Activated CD4-positive, alpha-beta T cell treated with anti-CD3 and anti-CD28 coated beads for 36 hours (primary cell): Measurements from ENCODE around the gene RPS6KB1. TPM values are rescaled to one million over a fixed set of nuclear protein-coding genes. Genes with fewer than 3 reads are reported as not detected.
A peak's percentile ranks its signal among the peaks of the same experiment; 100 is the strongest.
"Not testable (repeated sequence)": the region's sequence is repeated elsewhere in the genome, so short reads cannot be mapped to it uniquely, and the experiment has no call there.

Source experiments
- ATAC-seq: fragments of 200-7000 bp; cut with Tn5 transposase; one replicate; pipeline ENCODE4 v1.10.0; 2021; ENCODE audit warnings: mild to moderate bottlenecking, moderate library complexity
- CTCF ChIA-PET: fragments of 350-600 bp; sonication (Branson Sonifier 250); formaldehyde crosslinking; loops from one replicate; lab custom pipeline; 2021; ENCODE audit warnings: antibody characterized with exemption; lab: Charles Lee
- POLR2A ChIA-PET: fragments of 350-600 bp; sonication (Branson Sonifier 250); formaldehyde crosslinking; loops from one replicate; lab custom pipeline; 2021; ENCODE audit warnings: antibody characterized with exemption, inconsistent platforms; lab: Charles Lee
- DNase-seq: peaks from one replicate; pipeline ENCODE4 v3.0.0-alpha.2; 2020
- H3K27ac Mint-ChIP-seq: one replicate; pipeline ENCODE4 v1.8.0; 2021; ENCODE audit warnings: mixed read lengths
- H3K27me3 Mint-ChIP-seq: one replicate; pipeline ENCODE4 v1.8.0; 2021; ENCODE audit warnings: mixed read lengths
- H3K36me3 Mint-ChIP-seq: one replicate; pipeline ENCODE4 v1.8.0; 2021; ENCODE audit warnings: low read depth, mixed read lengths
- H3K4me1 Mint-ChIP-seq: one replicate; pipeline ENCODE4 v1.8.0; 2021; ENCODE audit warnings: mixed read lengths
- H3K4me3 Mint-ChIP-seq: one replicate; pipeline ENCODE4 v1.8.0; 2021; ENCODE audit warnings: mild to moderate bottlenecking, moderate library complexity, mixed read lengths
- H3K9me3 Mint-ChIP-seq: one replicate; pipeline ENCODE4 v1.8.0; 2021; ENCODE audit warnings: low read depth, mixed read lengths
- intact Hi-C, 2 experiments: fragments of 100-400 bp; cut with DNase I in 1 of 2; cut with micrococcal nuclease in 1 of 2; formaldehyde crosslinking; loops; one replicate each; pipeline versions ENCODE4 v1.14.2 to v1.15.1; 2022 to 2024; cut with DNase I, micrococcal nuclease
- total RNA-seq, 2 experiments: library from RNA; stranded (reverse); gene quantifications; one replicate each; pipeline ENCODE4 v1.2.3, GENCODE V29; 2021

The RPS6KB1 gene
- total RNA-seq, 2 experiments from 2014 or later, result 52.6 to 54.5 TPM

DNA sequence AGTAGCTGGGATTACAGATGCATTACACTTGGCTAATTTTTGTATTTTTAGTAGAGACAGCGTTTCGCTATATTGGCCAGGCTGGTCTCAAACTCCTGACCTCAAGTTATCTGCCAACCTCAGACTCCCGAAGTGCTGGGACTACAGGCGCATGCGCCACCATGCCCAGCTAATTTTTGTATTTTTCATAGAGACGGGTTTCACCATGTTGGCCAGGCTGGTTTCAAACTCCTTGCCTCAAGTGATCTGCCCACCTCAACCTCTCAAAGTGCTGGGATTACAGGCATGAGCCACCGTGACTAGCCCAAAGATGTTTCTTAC is 40.1 kb upstream of the RPS6KB1 start:
- H3K36me3 Mint-ChIP-seq, DNase-seq, H3K9me3 Mint-ChIP-seq, H3K27me3 Mint-ChIP-seq, intact Hi-C loops, ATAC-seq: not testable (repeated sequence)
- peak overlapping the region; percentile 64 for H3K27ac Mint-ChIP-seq
- peaks cover 50% of the 10 kb centered on the region for H3K4me1 Mint-ChIP-seq
- ChIA-PET POLR2A (interaction anchor here (0.5 to 1.3 kb wide), 5 partner anchors 15 to 101 kb away, joined by 3 to 6 read pairs (median 5); no protein-coding TSS in a partner anchor), CTCF (interaction anchor here (1.2 to 1.5 kb wide), 2 partner anchors 7 to 16 kb away, joined by 3 to 4 read pairs; no protein-coding TSS in a partner anchor)
- H3K4me3 Mint-ChIP-seq, result peak overlapping the region; percentile 10

DNA sequence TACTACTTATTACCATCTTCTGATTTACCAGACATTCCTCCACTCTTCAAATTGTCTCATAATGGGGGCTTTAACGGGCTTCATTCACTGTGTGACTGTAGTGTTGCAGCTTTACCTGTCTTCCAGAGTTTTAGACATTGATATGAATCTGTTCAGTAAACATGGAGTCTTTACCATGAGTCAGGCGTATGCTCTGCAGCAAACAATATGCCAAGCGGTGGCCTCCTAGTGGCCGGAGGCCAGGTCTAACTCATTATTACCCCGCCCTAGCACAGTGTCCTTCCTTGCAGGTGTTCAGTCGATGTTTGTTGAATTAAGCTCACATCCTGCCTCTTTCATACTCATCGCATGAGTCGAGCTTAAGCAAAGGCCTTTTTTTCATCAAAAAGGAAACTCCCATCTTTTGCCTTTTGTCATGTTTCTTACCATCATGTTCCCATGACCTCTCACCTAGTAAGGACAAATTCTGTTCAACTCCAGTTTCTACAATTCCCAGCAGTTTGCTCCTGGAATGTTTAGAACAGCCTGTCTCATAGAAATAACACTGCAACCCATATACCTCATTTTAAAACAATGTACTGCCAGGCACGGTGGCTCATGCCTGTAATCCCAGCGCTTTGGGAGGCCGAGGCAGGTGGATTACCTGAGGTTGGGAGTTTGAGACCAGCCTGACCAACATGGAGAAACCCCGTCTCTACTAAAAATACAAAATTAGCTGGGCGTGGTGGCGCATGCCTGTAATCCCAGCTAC is 39.6 kb upstream of the RPS6KB1 start:
- Mint-ChIP-seq H3K27ac (peak overlapping the region; percentile 64), H3K36me3 (peaks cover 3% of the 10 kb centered on the region), H3K9me3 (no peaks in the 10 kb centered on the region), H3K4me3 (peak overlapping the region; percentile 10), H3K27me3 (no peaks in the 10 kb centered on the region), H3K4me1 (peaks cover 48% of the 10 kb centered on the region)
- ChIA-PET POLR2A (interaction anchor here (0.5 to 1.3 kb wide), 8 partner anchors 10 to 109 kb away, joined by 3 to 6 read pairs (median 5); no protein-coding TSS in a partner anchor), CTCF (interaction anchor here (1.2 kb wide), 1 partner anchor 8 kb away, joined by 4 read pairs; no protein-coding TSS in a partner anchor)
- ATAC-seq (peak; percentile 90), DNase-seq (peak; percentile 79)
- intact Hi-C loops, result no loop called here

DNA sequence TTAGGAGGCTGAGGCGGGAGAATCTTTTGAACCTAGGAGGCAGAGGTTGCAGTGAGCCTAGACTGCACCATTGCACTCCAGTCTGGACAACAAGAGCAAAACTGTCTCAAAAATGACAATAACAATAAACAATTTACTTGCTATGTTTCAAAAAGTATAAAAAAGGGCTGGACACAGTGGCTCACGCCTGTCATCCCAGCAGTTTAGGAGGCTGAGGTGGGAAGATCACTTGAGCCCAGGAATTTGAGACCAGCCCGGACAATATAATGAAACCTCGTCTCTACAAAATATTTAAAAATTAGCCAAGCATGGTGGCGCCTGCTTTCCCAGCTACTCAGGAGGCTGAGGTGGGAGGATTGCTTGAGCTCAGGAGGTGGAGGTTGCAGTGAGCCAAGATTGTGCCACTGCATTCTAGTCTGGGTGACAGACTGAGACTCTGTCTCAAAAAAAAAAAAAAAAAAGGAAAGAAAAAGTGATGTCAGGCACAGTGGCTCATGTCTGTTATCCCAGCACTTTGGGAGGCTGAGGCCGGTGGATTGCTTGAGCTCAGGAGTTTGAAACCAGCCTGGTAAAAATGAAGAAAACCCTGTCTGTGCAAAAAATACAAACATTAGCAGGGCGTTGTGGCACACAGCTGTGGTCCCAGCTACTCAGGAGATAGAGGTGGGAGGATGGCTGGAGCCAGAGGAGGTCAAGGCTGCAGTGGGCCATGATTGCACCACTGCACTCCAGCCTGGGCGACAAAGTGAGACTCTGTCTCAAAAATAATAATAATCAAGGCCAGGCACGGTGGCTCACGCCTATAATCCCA is 38.8 kb upstream of the RPS6KB1 start:
- intact Hi-C loops, H3K36me3 Mint-ChIP-seq, H3K27ac Mint-ChIP-seq, DNase-seq, H3K27me3 Mint-ChIP-seq, H3K4me3 Mint-ChIP-seq, H3K9me3 Mint-ChIP-seq, ATAC-seq: not testable (repeated sequence)
- peaks cover 44% of the 10 kb centered on the region for H3K4me1 Mint-ChIP-seq
- POLR2A ChIA-PET, result interaction anchor here (0.6 to 1.3 kb wide), 7 partner anchors 10 to 109 kb away, joined by 3 to 6 read pairs (median 5); no protein-coding TSS in a partner anchor
- CTCF ChIA-PET, result interaction anchor here (1.2 kb wide), 1 partner anchor 9 kb away, joined by 4 read pairs; no protein-coding TSS in a partner anchor

DNA sequence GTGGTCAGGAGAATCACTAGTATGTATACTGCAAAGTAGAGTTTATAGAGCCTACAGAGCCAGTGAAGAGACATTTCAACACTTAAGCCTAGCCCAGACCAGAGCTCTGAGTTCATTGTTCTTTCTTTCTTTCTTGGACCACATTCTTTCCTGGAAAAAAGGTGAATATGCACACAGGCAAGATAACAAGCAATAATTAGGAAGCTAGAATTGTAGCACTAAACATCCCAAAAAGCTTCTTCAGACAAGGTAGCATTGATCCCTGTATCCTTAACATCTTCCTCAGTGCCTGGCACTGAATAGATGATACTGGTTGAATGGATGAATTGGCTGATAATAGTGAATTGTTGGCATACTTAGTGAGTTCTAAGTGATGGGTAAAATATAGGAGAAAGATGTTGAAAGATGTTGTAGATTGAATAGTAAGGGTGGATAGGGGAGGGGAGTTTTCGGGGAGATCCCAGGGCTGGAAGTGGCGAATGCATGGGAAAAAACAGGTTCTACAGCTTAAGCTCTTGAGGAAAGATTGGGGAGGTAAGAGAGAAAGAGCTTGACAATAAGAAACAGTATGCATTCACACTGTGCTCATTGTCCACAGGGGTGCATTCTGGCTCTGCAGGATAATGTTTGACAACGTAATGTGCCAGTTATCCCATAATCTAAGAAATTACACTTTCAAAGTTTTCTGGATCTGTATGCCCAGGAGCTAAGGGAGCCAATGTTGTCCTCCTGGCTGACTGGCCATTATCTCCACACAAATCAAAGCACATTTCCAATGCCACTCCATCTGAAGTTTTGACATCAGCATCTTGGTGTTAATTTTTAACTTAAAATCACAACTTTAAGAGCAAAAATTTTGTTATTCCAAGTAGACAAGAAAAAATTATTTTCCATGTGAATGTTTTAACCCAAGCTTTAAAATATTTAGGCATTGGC is 35.8 kb upstream of the RPS6KB1 start:
- DNase-seq (no peak), ATAC-seq (no peak)
- Mint-ChIP-seq H3K27ac (no peak overlapping the region), H3K9me3 (no peaks in the 10 kb centered on the region), H3K4me1 (peaks cover 35% of the 10 kb centered on the region), H3K27me3 (no peaks in the 10 kb centered on the region), H3K4me3 (no peak overlapping the region), H3K36me3 (peaks cover 8% of the 10 kb centered on the region)
- ChIA-PET POLR2A (interaction anchor here (0.6 to 1.8 kb wide), 4 partner anchors 25 to 108 kb away, joined by 3 to 7 read pairs (median 3); no protein-coding TSS in a partner anchor), CTCF (interaction anchor here (0.5 to 1.0 kb wide), 3 partner anchors 23 to 99 kb away, joined by 3 to 5 read pairs (median 3); no protein-coding TSS in a partner anchor)
- intact Hi-C loops, result no loop called here

DNA sequence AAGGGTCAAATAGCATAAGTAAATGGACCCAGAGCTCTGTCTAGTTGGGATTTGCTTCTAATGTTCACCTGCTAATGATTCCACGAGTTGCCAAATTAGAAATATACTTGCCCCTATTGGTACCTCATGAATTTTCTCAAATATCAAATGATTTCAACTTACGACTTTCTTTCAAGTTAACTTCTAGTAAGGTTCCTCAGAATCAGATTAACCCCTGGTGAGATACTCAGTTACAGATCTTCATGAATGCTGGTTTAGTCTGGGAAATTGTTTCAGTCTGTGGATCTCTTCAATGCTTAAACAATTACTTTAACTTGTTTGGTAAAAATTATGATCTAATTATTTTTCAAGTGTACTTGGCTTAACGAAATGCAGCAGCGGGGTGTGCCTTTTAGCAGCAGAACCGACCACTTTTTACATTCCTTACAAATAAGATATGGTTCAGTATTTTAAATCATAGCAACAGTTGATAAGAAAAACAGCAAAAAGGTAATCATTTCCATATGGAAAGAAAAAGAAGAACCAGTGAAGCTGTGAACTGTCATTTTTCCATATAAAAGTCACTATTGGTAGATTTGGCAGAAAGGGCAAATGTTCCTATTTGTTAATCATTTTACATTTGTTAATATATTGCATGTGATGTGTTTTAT is 34.6 kb upstream of the RPS6KB1 start:
- Mint-ChIP-seq H3K27me3 (no peaks in the 10 kb centered on the region), H3K4me1 (peaks cover 25% of the 10 kb centered on the region), H3K4me3 (no peak overlapping the region), H3K9me3 (no peaks in the 10 kb centered on the region), H3K27ac (peak overlapping the region; percentile 55), H3K36me3 (peaks cover 6% of the 10 kb centered on the region)
- CTCF ChIA-PET, result interaction anchor here (0.6 to 2.0 kb wide), 8 partner anchors 11 to 223 kb away, joined by 3 to 22 read pairs (median 4); partner anchors contain the start of genes PTRH2 and VMP1
- intact Hi-C loops, result no loop called here
- POLR2A ChIA-PET, result interaction anchor here (0.6 to 1.8 kb wide), 2 partner anchors 104 to 151 kb away, joined by 3 to 7 read pairs; partner anchors contain the start of genes PTRH2 and VMP1
- no peak for DNase-seq
- no peak for ATAC-seq

DNA sequence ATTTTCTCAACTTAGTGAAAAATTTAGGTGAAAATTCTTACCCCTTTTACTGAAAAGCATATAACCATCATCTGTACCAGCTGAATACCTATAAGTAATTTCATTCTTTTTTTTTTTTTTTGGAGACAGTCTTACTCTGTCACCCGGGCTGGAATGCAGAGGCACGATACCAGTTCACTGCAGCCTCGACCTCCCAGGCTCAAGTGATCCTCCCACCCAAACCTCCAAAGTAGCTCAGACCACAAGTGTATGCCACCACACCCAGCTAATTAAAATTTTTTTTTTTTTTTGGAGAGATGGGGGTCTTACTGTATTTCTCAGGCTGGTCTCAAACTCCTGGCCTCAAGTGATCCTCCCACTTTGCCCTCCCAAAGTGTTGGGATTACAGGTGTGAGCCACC is 34.0 kb upstream of the RPS6KB1 start:
- Mint-ChIP-seq H3K9me3 (no peaks in the 10 kb centered on the region), H3K36me3 (peaks cover 6% of the 10 kb centered on the region), H3K27ac (no peak overlapping the region), H3K4me1 (peaks cover 20% of the 10 kb centered on the region), H3K4me3 (no peak overlapping the region), H3K27me3 (no peaks in the 10 kb centered on the region)
- ATAC-seq (no peak), DNase-seq (no peak)
- ChIA-PET CTCF (interaction anchor here (0.6 to 2.0 kb wide), 16 partner anchors 9 to 224 kb away, joined by 3 to 22 read pairs (median 4); partner anchors contain the start of genes PTRH2 and VMP1), POLR2A (interaction anchor here (0.6 to 1.1 kb wide), 3 partner anchors 105 to 151 kb away, joined by 3 to 5 read pairs (median 3); partner anchors contain the start of genes PTRH2 and VMP1)
- intact Hi-C loops, result loop anchor here (1.0 kb wide), 2 partner anchors 106 to 112 kb away; no protein-coding TSS in a partner anchor

DNA sequence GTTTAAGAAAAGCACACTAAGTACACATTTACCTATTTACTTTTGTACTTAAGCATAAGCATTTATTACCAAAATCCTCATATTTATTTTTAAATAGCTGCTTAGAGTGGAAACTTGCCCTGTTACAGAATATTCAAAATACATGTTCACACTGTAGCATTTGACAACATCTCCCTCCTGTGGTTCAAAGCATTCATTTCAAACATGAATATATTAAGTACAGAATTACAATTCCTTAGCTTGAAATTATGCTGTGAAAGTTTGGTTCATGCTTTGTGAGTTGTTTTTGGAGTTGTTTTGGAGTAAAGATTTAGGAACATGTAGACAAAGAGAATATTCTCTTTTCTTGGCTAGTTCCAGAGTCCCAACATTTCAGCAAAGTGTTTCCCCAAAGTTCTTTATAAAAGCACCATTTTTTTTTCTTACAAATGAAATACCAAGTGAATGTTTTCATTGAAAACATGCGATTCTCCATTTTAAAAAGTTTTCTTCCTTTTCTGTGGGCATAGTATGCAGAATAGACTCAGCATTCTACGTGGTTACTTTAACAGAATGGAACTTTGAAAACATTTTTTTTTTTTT is 33.4 kb upstream of the RPS6KB1 start:
- Mint-ChIP-seq H3K4me1 (peaks cover 20% of the 10 kb centered on the region), H3K9me3 (no peaks in the 10 kb centered on the region), H3K36me3 (peaks cover 6% of the 10 kb centered on the region), H3K27ac (peak overlapping the region; percentile 37), H3K4me3 (no peak overlapping the region), H3K27me3 (no peaks in the 10 kb centered on the region)
- intact Hi-C loops, result loop anchor here (1.0 kb wide), 2 partner anchors 106 to 112 kb away; no protein-coding TSS in a partner anchor
- ChIA-PET POLR2A (interaction anchor here (0.6 to 1.1 kb wide), 3 partner anchors 18 to 107 kb away, joined by 3 to 5 read pairs (median 4); no protein-coding TSS in a partner anchor), CTCF (interaction anchor here (0.6 to 2.0 kb wide), 18 partner anchors 10 to 224 kb away, joined by 3 to 22 read pairs (median 4); partner anchors contain the start of genes PTRH2 and VMP1)
- DNase-seq (no peak), ATAC-seq (peak; percentile 60)

DNA sequence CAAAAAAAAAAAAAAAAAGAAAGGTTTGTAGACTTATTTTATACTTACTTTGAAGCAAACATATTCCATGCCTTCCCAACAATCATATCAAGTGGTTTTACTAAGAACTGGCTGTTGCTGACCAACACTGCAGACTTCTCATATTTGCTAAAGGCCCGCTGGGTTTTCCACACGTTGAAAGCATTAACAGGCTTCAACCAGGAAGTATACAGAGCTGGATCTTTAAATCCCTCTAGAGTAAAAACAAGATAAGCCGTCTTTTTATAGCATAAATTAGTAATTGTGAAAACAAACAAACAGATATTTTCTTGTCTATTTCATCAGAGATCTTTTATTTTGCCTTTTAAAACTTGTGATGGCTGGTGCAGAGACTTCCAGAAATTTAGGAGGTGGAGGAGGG is 29.3 kb upstream of the RPS6KB1 start:
- H3K36me3 Mint-ChIP-seq, result peaks cover 9% of the 10 kb centered on the region
- no peaks in the 10 kb centered on the region for H3K9me3 Mint-ChIP-seq
- H3K4me1 Mint-ChIP-seq, result peaks cover 7% of the 10 kb centered on the region
- no peak for ATAC-seq
- no peak overlapping the region for H3K4me3 Mint-ChIP-seq
- CTCF ChIA-PET, result no interaction called here
- DNase-seq, result no peak
- H3K27me3 Mint-ChIP-seq, result no peaks in the 10 kb centered on the region
- POLR2A ChIA-PET, result interaction anchor here (0.6 kb wide), 1 partner anchor 30 kb away, joined by 6 read pairs; no protein-coding TSS in a partner anchor
- no peak overlapping the region for H3K27ac Mint-ChIP-seq
- intact Hi-C loops, result no loop called here

DNA sequence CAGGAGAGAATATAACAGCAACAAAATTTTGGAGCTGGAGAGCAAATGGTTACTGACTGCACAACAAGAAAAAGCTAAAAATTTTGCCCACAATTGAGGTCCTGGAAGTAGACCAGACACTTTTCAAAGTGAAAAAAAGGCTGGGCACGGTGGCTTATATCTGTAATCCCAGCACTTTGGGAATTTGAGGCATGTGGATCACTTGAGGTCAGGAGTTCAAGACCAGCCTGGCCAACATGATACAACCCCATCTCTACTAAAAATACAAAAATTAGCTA is 23.0 kb upstream of the RPS6KB1 start:
- Mint-ChIP-seq H3K4me1 (no peaks in the 10 kb centered on the region), H3K27me3 (no peaks in the 10 kb centered on the region), H3K4me3 (no peak overlapping the region), H3K27ac (no peak overlapping the region), H3K36me3 (peaks cover 13% of the 10 kb centered on the region), H3K9me3 (no peaks in the 10 kb centered on the region)
- ChIA-PET POLR2A (no interaction called here), CTCF (interaction anchor here (0.6 to 1.4 kb wide), 4 partner anchors 11 to 200 kb away, joined by 3 to 4 read pairs (median 3); no protein-coding TSS in a partner anchor)
- DNase-seq (no peak), ATAC-seq (no peak)
- intact Hi-C loops, result no loop called here
